Activated effector memory CD4-positive, alpha-beta T cell treated with anti-CD3 and anti-CD28 coated beads, Interleukin-2, amount 50 U/mL, for 16 hours (primary cell): ENCODE results near the gene HLF.
A peak's percentile ranks its signal among the peaks of the same experiment; 100 is the strongest.

Experiments
- DNase-seq: peaks from one replicate; pipeline ENCODE4 v3.0.0-alpha.2; 2020

Gene HLF

DNA sequence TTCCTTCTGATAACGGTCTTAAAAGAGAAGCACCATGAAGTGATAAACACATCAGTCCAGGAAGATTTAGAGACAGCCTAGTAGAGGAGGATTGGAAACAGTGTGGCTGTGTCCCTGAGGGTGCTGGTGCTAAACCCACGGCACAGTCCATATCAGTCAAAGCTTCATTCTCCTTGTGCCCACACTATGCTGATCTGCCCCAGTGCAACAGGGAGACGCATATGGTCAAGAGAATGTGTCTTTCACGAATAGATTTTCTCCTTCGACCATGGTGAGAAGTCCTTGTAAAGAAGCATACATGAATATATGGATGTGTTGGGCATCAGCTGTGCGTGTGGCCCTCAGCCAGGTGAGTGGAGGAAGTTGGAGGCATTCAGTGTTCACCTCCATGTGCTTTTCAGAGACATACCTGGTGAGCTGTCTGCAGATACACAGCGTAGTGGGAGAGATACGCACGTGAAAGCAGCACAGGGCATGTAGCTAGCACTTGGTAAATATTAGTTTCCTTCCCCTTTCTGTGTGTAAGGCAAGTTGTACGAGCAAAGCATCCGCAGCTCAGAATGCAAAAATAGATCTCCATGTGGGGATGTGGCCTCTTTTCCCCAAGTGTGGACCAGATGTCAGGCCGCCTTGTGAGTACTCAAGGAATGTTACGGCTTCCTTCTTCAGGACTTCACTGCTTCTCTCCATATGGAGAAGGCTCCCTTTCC lies 29.4 kb downstream of the HLF start:
- DNase-seq: no peak

DNA sequence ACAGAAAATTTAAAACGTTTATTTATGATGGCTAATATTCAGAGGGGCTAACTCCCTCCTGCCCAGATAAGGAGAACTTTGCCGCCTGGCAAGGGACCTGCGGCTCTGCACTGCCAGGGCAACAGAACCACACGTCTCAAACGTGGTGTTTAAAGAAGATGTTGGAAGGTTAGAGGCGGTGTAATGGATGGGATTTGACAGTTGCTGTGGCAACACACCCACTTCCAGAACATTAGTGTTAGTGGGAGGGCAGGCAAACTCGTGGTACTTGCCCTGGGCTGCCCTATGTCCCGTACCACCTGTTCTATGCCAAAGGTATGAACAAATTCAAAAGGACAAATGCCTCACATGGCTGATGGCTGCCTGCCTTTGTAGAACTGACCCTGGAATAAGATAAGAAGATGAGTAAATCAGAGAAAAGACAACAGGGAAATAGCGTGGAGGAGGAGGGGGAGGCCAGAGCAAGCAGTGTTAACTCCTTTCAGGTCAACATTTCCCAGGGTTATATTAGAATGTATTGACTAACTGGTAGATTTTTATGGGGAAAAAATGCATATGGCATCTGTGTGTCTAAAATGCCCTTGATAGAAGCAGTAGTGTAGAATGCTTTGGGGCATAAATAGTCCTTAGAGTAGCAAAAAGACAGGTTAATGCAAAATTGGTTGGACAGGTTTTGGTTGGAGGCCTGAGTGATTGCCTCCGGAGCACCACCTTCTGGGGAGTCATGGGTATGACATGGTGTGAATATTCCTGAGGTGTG lies 30.8 kb downstream of the HLF start:
- peak; percentile 82 for DNase-seq

DNA sequence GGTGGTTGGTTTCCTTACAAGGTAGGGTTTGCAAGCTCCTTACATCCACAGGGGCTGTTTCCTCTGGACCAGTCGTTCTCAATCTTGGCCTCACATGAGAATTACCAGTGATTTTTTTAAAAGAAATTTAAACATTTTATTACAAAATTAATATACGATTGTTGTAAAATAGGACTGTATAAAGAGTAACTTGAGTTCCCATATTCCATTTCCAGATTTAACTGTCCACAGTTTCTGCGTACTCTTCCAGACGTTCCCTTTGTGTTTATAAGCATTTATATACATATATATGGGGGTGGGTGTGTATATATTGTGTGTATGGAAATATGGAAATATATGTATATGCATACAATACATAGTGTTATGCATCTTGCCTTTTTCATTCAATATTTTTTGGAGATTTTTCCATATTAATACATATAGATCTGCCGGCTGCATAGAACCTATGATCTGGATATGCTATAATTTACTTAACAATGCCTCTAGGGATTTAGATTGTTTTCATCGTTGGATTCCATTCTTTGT lies 31.5 kb downstream of the HLF start:
- DNase-seq: no peak

DNA sequence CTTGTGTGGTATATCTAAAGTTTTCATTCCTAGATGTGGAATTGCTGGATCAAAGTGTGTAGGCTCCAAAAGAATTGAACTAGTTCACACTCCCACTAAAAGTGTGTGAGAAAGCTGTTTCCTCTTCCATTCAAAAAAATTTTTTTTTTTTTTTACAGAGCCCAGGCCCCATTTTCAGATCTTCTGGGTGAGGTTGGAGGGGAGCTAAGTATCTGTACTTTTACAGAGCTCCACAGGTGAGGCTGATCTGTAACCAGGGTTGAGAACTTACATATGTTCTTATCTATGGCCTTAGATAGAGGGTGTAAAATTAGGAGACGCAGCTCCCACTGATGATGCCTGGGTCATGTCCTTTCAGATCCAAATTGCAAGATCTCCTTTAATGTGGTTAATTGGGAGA lies 31.9 kb downstream of the HLF start:
- no peak for DNase-seq

DNA sequence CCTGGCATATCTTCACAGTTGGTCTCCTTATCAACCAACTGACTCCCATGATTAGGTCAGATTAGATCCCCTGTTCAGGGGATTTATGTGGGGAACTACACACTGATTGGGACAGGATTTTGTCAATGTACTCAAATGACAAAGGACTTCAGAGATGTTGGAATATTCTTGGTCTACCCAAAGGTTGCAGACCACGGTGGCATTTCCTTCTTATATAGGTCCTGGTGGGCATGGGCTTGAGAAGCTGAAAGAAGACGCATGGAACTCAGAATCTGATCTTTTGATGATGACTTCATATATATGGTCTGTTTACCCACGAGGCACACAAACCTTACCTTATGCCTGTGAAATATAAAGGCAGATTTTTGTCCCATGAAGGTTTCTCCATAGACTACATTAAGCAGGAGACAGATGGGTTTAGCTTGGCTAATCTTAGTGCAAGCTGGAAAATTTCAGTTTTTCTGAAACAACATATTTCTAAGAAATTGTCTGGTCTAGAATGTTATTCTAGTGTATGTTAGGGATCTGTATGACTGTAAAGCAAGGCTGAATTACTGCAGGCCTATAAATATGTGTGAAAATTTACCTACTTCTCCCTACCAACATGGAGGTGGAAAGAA lies 33.5 kb downstream of the HLF start:
- no peak for DNase-seq

DNA sequence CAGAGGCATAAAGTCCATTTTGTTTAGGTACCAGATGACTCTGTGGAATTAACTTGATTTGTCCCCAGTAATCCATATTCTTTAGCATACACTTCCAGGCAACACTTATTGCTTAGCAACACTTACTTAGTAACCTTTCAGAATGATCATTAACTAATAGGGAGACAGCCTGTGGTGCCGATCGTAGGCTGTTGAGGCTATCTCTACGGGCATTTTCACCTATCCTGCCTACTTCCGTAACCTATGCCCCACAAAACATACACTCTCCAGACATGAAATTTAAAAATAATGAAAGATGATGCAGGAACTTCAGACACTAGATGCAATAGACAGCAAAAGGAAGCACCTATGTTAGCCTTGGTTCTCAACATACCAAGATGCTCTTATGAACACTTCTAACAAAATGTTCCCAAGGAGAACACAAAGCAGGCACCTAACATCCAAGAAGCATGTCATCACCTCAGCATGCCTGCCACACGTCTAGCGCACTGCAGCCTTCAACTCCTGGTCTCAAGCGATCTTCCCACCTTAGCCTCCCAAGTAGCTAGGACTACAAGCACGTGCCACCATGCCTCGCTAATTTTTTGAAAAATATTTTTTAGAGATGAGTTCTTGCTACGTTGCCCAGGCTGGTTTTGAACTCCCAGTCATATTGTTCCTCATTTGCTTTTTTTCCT lies 34.5 kb downstream of the HLF start:
- DNase-seq: no peak

DNA sequence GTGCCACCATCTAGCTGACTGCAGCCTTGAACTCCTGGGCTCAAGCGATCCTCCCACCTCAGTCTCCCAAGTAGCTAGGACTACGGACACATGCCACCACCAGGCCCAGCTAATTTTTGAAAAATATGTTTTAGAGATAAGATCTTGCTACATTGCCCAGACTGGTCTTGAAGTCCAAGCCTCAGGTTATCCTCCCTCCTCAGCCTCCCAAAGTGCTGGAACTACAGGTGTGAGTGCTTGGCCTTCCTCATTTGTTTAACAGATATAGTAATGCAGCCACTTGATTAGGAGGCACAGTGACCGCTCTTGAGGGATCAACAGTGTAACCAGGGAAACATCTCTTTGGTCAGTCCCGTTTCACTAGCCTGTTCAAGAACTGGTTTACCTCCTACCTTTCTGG lies 35.1 kb downstream of the HLF start:
- no peak for DNase-seq

DNA sequence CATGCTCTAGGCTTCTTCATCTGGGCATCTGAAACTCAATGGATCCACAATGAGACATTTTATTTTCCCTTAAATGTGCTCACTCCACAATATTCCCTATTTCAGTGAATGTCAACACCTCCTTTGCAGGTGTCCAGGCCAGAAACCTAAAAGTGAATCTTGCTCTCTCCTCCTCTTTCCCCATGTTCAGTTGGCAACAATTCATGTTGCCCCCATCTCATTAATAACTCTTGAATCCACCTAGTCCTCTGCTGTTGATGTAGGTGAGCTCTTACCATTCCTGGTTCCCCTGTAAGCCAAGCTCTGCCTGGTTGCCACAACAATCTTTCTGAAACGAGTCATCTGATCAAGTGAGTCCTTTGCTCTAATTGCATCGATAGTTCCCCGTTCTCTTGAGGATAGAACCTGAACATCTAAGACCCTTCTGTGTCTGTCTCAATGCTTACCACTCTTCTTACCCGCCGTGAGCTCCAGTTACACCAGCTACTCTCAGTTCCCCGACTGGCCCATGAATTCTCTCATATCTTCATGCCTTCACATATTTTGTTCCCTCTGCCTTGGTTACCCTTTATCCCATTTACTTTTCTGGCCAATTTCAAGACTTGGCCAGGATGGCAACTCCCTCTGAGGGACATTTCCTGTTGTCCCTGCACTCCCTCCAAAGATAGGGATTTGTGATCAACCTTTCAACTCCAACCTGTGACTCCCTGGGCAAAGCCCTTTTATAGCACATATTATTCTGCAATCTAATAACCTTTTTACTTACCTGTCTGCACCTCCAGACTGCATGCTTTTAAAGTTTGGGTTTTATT lies 35.9 kb downstream of the HLF start:
- DNase-seq: no peak

DNA sequence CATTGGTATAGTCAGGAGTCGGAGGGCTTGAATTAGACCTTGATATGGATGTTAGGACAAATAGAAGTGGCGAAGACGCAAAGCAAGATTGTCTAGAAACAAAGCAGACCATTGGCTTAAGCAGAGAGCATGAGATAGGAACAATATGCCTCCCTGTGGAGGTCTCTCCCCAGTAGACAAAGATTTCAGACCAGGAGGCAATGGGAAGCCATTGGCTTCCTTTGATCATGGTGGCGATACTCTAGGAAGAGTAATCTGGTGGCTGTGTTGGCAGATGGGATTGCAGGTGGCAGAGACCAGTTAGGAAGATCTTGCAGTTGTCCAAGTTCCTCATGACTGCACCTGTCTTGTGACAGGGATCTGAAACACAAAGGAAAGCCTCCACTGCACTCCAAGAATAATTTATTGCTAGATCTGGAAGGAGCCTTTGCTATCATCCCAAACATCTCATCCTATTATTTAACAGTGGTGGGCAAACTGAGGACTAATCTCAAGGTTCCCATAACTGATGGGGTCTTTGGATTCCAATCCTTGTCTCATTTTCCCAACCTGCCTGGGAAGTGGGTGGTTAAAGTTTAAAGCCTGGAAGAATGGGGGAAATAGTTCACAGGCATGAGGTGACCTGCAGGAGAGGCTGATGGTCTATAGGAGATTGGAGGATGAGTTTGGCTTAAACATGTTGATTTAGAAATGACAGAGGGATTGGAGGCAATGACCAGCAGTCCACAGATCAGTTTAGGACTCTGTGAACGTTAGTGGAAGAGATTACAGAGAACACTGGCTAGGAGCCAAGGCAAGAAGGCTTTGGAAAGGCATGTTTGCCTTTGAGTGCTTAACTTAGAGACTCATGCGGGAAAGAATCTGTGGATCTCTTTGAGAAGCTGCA lies 37.0 kb downstream of the HLF start:
- no peak for DNase-seq

DNA sequence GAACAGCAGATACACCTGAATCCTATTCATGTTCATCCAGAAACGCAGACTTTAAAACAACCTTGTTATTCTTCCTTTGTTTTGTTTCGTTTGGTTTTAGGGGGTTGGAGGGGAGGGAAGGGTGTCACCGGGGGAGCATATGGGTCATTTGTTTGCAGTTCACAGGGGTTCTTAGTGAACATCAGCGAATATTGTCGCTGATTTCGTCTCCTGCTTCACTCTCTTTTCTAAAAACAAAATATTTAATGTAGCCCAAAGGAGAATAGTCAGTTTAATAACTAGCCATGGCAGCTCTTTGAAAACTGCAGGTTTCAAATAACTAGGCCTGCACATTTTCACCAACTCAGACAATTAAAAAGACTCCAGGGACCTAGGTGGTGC lies 37.6 kb downstream of the HLF start:
- DNase-seq: no peak

DNA sequence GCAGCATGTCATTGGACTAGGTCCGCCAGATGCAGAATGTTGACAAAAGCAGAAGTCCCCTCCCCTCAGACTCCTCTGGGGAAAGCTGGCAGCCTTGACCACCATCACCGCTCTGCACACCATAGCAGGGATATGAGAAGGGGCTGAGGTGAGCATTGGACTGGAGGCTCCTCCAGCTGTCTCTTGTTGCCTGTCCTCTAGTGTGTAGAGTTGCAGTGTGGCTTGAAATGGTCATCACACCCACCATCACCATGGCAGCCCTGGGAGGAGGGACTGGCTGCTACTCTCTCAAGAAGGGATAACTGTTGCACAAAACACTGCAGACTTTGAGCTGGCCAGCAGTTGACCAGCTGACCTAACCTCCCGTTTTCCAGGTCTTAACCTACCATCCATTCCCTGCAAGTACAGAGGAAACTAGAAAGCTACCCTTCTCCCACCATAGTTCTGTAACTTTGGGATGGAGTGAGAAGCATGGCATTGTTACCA lies 38.3 kb downstream of the HLF start:
- no peak for DNase-seq

DNA sequence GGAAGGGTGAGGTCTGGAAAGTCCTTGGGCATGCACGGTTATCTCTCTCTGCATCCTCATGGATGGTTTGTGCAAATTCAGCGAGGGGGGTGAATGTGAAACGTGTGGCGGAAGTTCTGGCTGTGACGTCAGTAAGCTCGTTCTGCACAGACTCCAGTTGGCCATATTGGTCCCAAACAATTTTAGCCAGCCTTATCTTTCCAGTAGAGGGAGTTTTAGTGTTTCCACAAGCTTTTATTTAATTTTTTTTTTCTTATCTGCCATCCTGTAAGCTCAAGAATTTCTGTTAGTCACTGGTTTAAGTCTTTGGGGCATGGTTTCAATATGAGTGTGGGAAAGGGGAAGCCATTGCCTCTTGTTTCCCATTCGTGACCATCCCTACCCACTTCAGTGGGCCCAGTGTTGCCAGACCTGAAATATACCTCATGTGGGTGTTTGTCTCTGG lies 39.0 kb downstream of the HLF start:
- DNase-seq: no peak

DNA sequence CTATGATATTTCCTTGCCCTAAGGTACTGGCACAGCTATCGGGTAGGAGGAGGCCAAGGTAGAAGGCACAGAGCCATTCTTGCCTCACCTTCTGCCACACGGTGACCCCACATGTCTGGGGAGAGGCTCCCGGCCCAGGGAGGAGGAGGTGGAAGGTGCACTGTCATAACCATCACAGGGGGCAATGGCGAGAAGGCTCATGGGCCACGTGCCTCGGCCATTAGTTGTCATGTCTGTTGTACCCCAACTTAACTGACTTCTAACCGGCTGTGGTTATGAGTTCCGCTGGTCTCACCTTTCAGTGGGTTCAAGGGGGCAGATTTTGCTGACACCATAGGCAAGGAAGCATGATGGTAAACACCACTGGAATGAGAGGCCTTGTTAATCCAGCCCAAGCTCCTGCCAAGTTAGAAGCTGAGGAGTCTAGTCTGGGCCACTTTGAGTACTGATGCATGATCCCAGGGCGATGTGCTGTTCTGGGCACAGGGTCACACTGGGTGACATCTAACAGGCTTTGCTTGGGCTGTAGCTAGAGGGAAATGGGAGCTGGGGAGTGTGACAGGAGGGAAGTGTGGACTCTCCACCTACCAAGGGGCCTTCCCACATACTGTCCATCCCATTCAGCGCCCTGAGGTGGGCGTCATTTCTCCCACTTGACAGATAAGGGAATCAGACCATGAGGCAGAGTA lies 39.6 kb downstream of the HLF start:
- DNase-seq: no peak

DNA sequence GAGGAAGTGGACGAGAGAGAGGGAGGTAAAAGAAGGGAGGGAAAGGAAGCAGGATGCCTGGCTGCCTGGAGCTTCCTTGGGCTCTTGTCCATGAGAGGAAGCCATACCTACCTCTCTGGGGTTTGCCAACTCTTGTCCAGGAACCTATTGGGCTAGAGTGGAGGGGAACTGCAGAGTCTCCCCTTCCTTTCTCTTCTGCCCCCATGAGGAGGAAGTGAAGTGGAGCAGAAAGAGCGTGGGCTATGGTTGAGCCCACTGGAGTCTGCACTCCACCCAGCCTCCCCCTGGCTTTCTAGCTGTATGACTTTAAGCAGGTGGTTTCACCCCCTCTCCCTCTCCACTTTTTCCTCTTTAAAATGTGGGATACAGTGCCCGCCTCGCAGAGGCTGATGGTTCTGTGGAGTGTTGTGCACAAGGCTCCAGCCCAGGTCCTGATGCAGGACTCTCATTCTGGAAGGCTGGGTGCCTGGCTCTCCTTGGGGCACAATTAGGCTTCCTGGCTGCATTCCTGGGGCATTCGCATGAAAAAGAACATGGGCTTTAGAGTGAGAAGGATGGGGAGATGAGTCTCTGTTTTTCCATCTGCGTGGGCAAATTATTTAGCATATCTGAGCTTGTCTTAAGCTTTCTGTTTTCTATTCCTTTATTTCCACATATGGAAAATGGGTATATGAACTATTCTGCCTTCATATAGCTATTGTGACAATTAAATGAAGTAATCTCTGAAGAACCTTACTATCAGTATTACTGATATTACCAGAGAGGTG lies 40.7 kb downstream of the HLF start:
- no peak for DNase-seq

DNA sequence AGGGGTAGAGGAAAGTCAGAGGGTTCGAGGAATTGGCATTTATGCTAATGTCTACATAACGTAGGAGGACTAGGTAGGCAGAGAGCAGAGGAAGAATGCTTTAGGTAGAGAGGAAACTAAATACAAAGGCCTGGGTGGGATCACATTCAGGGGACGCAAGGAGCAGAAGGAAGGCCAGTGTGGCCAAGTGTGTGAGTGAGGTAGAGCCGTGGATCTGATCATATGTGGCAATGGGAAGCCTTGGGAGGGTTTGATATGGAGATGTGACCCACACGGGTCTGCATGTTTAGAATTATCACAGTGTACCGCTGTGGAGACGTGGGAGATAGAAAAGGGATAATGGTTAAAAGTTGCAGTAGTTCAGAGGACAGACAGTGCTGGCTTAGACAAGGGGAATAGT lies 43.1 kb downstream of the HLF start:
- DNase-seq: no peak

DNA sequence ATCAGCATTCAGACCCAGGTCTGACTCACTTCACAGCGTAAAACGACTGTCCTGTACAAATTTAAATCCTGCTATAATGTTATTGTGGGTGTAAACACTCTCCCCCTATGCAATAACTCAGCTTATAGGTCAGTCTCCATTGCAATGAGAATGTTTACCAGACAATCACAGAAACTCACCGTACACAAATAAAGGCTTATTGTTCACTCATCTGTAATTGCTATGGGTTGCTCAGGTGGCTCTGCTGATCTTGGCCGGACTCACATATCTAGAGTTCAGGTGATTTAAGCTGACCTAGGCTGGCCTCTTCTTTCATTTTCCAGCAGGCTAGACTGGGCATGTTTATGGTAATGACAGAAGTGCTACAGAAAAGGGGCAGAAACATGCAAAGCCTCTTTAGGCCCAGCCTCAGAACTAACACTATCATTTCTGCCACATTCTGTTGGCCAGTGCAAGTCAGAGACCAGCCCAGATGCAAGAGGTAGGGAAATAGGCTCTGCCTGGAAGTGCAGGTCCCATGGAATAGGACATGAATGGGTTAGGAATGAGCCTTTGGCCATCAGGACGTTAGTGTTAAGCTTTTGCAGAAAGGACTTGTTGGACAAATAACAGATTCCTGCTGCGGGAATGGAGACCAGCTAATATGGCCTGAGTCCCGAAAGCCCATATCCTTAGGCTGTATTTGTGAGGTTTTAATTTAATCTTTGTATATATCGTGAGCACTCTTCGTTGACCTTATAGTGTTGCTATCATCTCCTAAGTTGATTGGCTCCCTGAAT lies 44.0 kb downstream of the HLF start:
- no peak for DNase-seq

DNA sequence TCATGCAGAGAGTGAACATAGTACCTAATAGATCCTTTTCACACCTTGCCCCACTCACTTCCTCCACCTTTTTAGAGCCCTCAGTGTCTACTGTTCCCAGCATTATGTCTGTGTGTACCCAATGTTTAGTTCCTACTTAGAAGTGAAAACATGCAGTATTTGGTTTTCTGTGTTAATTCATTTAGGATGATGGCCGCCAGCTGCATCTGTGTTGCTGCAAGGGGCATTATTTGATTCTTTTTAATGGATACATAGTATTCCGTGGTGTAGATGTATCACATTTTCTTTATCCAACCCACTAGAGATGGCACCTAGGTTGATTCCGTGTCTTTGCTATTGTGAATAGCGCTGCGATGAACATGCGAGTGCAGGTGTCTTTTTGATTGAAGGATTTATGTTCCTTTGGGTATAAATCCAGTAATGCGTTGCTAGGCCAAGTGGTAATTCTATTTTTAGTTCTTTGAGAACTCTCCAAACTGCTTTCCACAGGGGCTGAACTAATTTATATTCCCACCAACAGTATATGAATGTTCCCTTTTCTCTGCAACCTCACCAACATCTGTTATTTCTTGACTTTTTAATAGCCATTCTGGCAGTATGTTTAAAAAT lies 47.1 kb downstream of the HLF start:
- DNase-seq: no peak

DNA sequence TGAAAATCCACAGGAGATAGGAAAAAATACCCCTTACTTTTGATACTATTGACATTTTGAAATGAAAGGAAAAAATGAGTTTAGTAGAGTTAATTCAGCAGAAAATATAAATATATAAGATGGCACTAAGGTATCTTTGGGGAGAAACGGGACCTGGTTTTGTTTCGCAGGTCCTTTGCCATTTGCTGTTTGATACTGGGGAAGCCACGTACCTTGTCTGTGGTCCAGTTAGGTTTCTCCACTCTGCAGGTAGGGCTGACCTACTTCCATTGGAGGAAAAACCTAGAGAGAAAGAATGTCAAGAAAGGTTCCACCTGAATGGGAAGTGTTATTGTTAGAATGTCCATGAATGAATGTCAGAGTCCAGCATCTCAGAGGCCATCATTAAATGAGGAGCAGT lies 48.1 kb downstream of the HLF start:
- DNase-seq: no peak
